Endothelial cell of umbilical vein (primary cell): ENCODE results near the gene THSD7B. TPM values are rescaled to one million over a fixed set of nuclear protein-coding genes. Genes with fewer than 3 reads are reported as not detected.

ENCODE experiments used
- BruUV-seq: library from RNA; stranded (reverse); fragments of 400-500 nt; replicated peaks from 2 replicates; lab custom pipeline; 2021; lab: Mats Ljungman, UMichigan
- CTCF ChIA-PET: fragments of 300-600, 350-600 bp; sonication (Branson Sonifier 250); formaldehyde crosslinking; loops from one replicate; lab custom pipeline; 2021; ENCODE audit warnings: antibody characterized with exemption, inconsistent platforms; lab: Charles Lee
- POLR2A ChIA-PET: fragments of 300-600, 350-600 bp; sonication (Branson Sonifier 250); formaldehyde crosslinking; loops from one replicate; lab custom pipeline; 2021; ENCODE audit warnings: antibody characterized with exemption, inconsistent platforms; lab: Charles Lee
- DNase-seq: peaks from one replicate; pipeline ENCODE4 v3.0.0-alpha.2; 2011; ENCODE audit warnings: low read depth, low spot score
- FAIRE-seq: peaks from 2 replicates; lab custom pipeline; 2011; peaks lifted over from hg19 to GRCh38; lab: Jason Lieb, UNC
- H2AFZ ChIP-seq: 2 replicates; pipeline ENCODE4 v1.6.0; 2012; ENCODE audit warnings: low read depth, low read length, control low read depth, inconsistent platforms
- H3K27ac ChIP-seq: 2 replicates; pipeline ENCODE4 v1.5.1; 2011; ENCODE audit warnings: low read depth, mild to moderate bottlenecking, control low read depth, low read length, moderate library complexity; ENCODE audit not compliant: insufficient read depth
- H3K27me3 ChIP-seq, 2 experiments: 2 replicates each; pipeline versions ENCODE4 v1.6.0 to v1.6.1; 2011; ENCODE audit warnings: low read length in 2 of 2, mixed read lengths in 1 of 2; ENCODE audit not compliant: control insufficient read depth in 2 of 2, insufficient read depth in 2 of 2
- H3K36me3 ChIP-seq, 2 experiments: 2 replicates in 1 of 2; 3 replicates in 1 of 2; pipeline ENCODE4 v1.5.1; 2011; ENCODE audit warnings: low read length in 2 of 2, mild to moderate bottlenecking in 1 of 2, moderate library complexity in 1 of 2; ENCODE audit not compliant: control insufficient read depth in 2 of 2, insufficient read depth in 2 of 2; ENCODE audit errors: extremely low read depth in 1 of 2
- H3K4me1 ChIP-seq: 3 replicates; pipeline ENCODE4 v1.5.1; 2011; ENCODE audit warnings: mild to moderate bottlenecking, low read length; ENCODE audit not compliant: control insufficient read depth, insufficient read depth; ENCODE audit errors: extremely low read depth
- H3K4me2 ChIP-seq: 2 replicates; pipeline ENCODE4 v1.6.1; 2011; ENCODE audit warnings: low read length, control low read depth, mixed read lengths; ENCODE audit not compliant: insufficient read depth
- H3K4me3 ChIP-seq, 3 experiments: fragments of 200-600 bp in 1 of 3; sonication (generic), shearing (Covaris generic) in 1 of 3; replicated peaks in 1 of 3; 2 replicates each; pipeline ENCODE4 v1.5.1; 2011 to 2016; ENCODE audit warnings: control low read depth in 3 of 3, low read length in 3 of 3, mild to moderate bottlenecking in 2 of 3, inconsistent platforms in 1 of 3, low read depth in 1 of 3, moderate library complexity in 1 of 3; ENCODE audit not compliant: insufficient read depth in 1 of 3
- H3K79me2 ChIP-seq: 2 replicates; pipeline ENCODE4 v1.6.0; 2012; ENCODE audit warnings: low read length, inconsistent platforms; ENCODE audit not compliant: control insufficient read depth, insufficient read depth
- H3K9ac ChIP-seq: replicated peaks from 2 replicates; pipeline ENCODE3; 2011; ENCODE audit warnings: low read length, control low read depth; ENCODE audit not compliant: insufficient read depth; ENCODE audit errors: extremely low read depth
- H3K9me1 ChIP-seq: replicated peaks from 3 replicates; pipeline ENCODE4 v1.6.0; 2011; ENCODE audit warnings: mild to moderate bottlenecking, low read length; ENCODE audit not compliant: control insufficient read depth, insufficient read depth; ENCODE audit errors: extremely low read depth
- H3K9me3 ChIP-seq: replicated peaks from 2 replicates; pipeline ENCODE4 v1.5.1; 2012; ENCODE audit warnings: low read length, inconsistent platforms; ENCODE audit not compliant: control insufficient read depth, insufficient read depth
- H4K20me1 ChIP-seq: replicated peaks from 2 replicates; pipeline ENCODE3; 2011; ENCODE audit warnings: mild to moderate bottlenecking, low read length; ENCODE audit not compliant: control insufficient read depth, insufficient read depth; ENCODE audit errors: extremely low read depth
- EZH2 ChIP-seq: IDR thresholded peaks from 2 replicates; pipeline ENCODE4 v1.6.1; 2012; ENCODE audit warnings: borderline replicate concordance, low read depth, mild to moderate bottlenecking, moderate library complexity, low read length, inconsistent platforms; ENCODE audit not compliant: severe bottlenecking
- FOS ChIP-seq: IDR thresholded peaks from 2 replicates; pipeline ENCODE4 v1.6.1; 2011; ENCODE audit warnings: mild to moderate bottlenecking, low read length, moderate library complexity, borderline replicate concordance; ENCODE audit not compliant: insufficient read depth
- GATA2 ChIP-seq: IDR thresholded peaks from 2 replicates; pipeline ENCODE4 v1.7.0; 2011; ENCODE audit warnings: low read depth, mild to moderate bottlenecking, moderate library complexity, mixed read lengths, low read length; ENCODE audit not compliant: insufficient read length, insufficient read depth
- JUN ChIP-seq: IDR thresholded peaks from 2 replicates; pipeline ENCODE4 v1.6.1; 2011; ENCODE audit warnings: borderline replicate concordance, low read depth; ENCODE audit not compliant: insufficient read length, insufficient read depth
- MAX ChIP-seq: IDR thresholded peaks from 2 replicates; pipeline ENCODE4 v1.6.1; 2011; ENCODE audit not compliant: insufficient read depth, insufficient read length
- MYC ChIP-seq: IDR thresholded peaks from one replicate; pipeline ENCODE4 v1.6.1; 2011; ENCODE audit warnings: mild to moderate bottlenecking, low read depth, low read length
- POLR2A ChIP-seq: IDR thresholded peaks from 2 replicates; pipeline ENCODE4 v1.6.1; 2012; ENCODE audit warnings: low read depth, mild to moderate bottlenecking, control low read depth, low read length
- POLR2AphosphoS5 ChIP-seq: IDR thresholded peaks from 2 replicates; pipeline ENCODE4 v1.6.1; 2012; ENCODE audit warnings: low read depth, mild to moderate bottlenecking, control low read depth, low read length, moderate library complexity; ENCODE audit not compliant: insufficient read depth
- dilution Hi-C: fragments of 300-500 bp; cut with MboI; formaldehyde crosslinking; loops from one replicate; pipeline ENCODE4 v1.15.0; 2019; ENCODE audit warnings: low sequenced_read_pairs; ENCODE audit not compliant: extremely low pct_ligation_motif_present
- intact Hi-C: fragments of 100-400 bp; cut with micrococcal nuclease; formaldehyde crosslinking; loops from one replicate; pipeline ENCODE4 v1.10.0; 2022
- polyA plus RNA-seq, 4 experiments: library from polyadenylated mRNA; depleted of rRNA in 3 of 4; stranded (reverse) in 3 of 4; unstranded in 1 of 4; fragments of >200 nt; gene quantifications; 2 replicates each; pipeline versions ENCODE4 v1.2.1 to v1.2.3, GENCODE V29; 2011 to 2012; ENCODE audit warnings: missing spikeins in 1 of 4
- total RNA-seq: library from RNA; stranded (reverse); gene quantifications from 2 replicates; pipeline ENCODE4 v1.2.3, GENCODE V29; 2021

The THSD7B gene
- total and polyA plus RNA-seq, 2 donors (not counting 3 experiments of a cell fraction or from before 2014, with no cell fraction given): 0.04 TPM; not detected in 1

GRCh38 chr2:137674991-137675390 lies 909.6 kb downstream of the THSD7B start:
- DNase-seq (no peak), FAIRE-seq (no peak)
- H4K20me1 ChIP-seq: no peaks in the 10 kb centered on the region
- no peak overlapping the region for H3K27ac ChIP-seq
- no TSS peak for BruUV-seq
- no peak overlapping the region for H2AFZ ChIP-seq
- CTCF ChIA-PET: no interaction called here
- POLR2A ChIA-PET: no interaction called here
- TF ChIP-seq MYC (no peak), JUN (no peak), POLR2A (no peak), GATA2 (no peak), MAX (no peak), POLR2AphosphoS5 (no peak), FOS (no peak), EZH2 (no peak)
- no peaks in the 10 kb centered on the region for H3K36me3 ChIP-seq
- H3K4me1 ChIP-seq: no peaks in the 10 kb centered on the region
- intact Hi-C loops: no loop called here
- no peaks in the 10 kb centered on the region for H3K9me3 ChIP-seq
- H3K4me3 ChIP-seq: no peak overlapping the region
- no peaks in the 10 kb centered on the region for H3K9me1 ChIP-seq
- no peaks in the 10 kb centered on the region for H3K79me2 ChIP-seq
- H3K4me2 ChIP-seq: no peak overlapping the region
- H3K27me3 ChIP-seq: no peaks in the 10 kb centered on the region
- dilution Hi-C loops: no loop called here
- H3K9ac ChIP-seq: no peak overlapping the region
